WTC11 (cell line): ENCODE data around the gene SCGB1C1. TPM values are rescaled to one million over a fixed set of nuclear protein-coding genes. Genes with fewer than 3 reads are reported as not detected.

Experiments
- ATAC-seq: fragments of 200-7000 bp; cut with Tn5 transposase; 2 replicates; pipeline ENCODE4 v1.10.0; 2021; ENCODE audit warnings: mild to moderate bottlenecking, moderate library complexity
- CTCF ChIA-PET: fragments of 300-600 bp; sonication (Branson Sonifier 250); formaldehyde crosslinking; loops from one replicate; lab custom pipeline; 2021; ENCODE audit warnings: antibody characterized with exemption; lab: Charles Lee
- POLR2A ChIA-PET: fragments of 350-600 bp; sonication (Branson Sonifier 250); formaldehyde crosslinking; loops from one replicate; lab custom pipeline; 2021; ENCODE audit warnings: antibody characterized with exemption; lab: Charles Lee
- DNase-seq: peaks from one replicate; pipeline ENCODE4 v3.0.0; 2021; ENCODE audit warnings: low spot score
- H3K27ac Mint-ChIP-seq: 2 replicates; pipeline ENCODE4 v1.8.0; 2021; ENCODE audit warnings: mixed read lengths
- H3K27me3 Mint-ChIP-seq: 2 replicates; pipeline ENCODE4 v1.8.0; 2021; ENCODE audit warnings: low read depth, mild to moderate bottlenecking, moderate library complexity, mixed read lengths
- H3K36me3 Mint-ChIP-seq: 2 replicates; pipeline ENCODE4 v1.8.0; 2021; ENCODE audit warnings: mixed read lengths
- H3K4me1 Mint-ChIP-seq: 2 replicates; pipeline ENCODE4 v1.8.0; 2022; ENCODE audit warnings: mixed read lengths
- H3K4me3 Mint-ChIP-seq: 2 replicates; pipeline ENCODE4 v1.8.0; 2021; ENCODE audit warnings: mild to moderate bottlenecking, moderate library complexity, mixed read lengths
- H3K9me3 Mint-ChIP-seq: 2 replicates; pipeline ENCODE4 v1.8.0; 2021; ENCODE audit warnings: mixed read lengths
- ARID4B ChIP-seq: sonication (generic); formaldehyde crosslinking; IDR thresholded peaks from 2 replicates; pipeline ENCODE4 v1.8.0; 2023; ENCODE audit warnings: missing genetic modification reagents, mild to moderate bottlenecking, borderline replicate concordance
- CTCF ChIP-seq: fragments of 200-600 bp; IDR thresholded peaks from 2 replicates; pipeline ENCODE4 v1.8.0; 2022; ENCODE audit warnings: antibody characterized with exemption
- EMX1 ChIP-seq: fragments of 250-450 bp; sonication (Bioruptor Pico); IDR thresholded peaks from 2 replicates; pipeline ENCODE4 v1.8.0; 2021; ENCODE audit warnings: mild to moderate bottlenecking
- FOXK1 ChIP-seq: sonication (generic); formaldehyde crosslinking; IDR thresholded peaks from 2 replicates; pipeline ENCODE4 v1.8.0; 2022; ENCODE audit warnings: mild to moderate bottlenecking, moderate library complexity, missing genetic modification reagents
- IRF2 ChIP-seq: sonication (generic); formaldehyde crosslinking; IDR thresholded peaks from 2 replicates; pipeline ENCODE4 v1.8.0; 2022; ENCODE audit warnings: low read depth, missing genetic modification reagents, borderline replicate concordance
- JUN ChIP-seq: sonication (generic); formaldehyde crosslinking; IDR thresholded peaks from 2 replicates; pipeline ENCODE4 v1.8.0; 2023; ENCODE audit warnings: mild to moderate bottlenecking, missing genetic modification reagents
- NFE2L1 ChIP-seq: sonication (generic); formaldehyde crosslinking; IDR thresholded peaks from 2 replicates; pipeline ENCODE4 v1.8.1; 2023; ENCODE audit warnings: missing genetic modification reagents
- NR1H2 ChIP-seq: sonication (generic); formaldehyde crosslinking; IDR thresholded peaks from 2 replicates; pipeline ENCODE4 v1.9.0; 2021; ENCODE audit warnings: mild to moderate bottlenecking, moderate library complexity, missing genetic modification reagents
- OVOL2 ChIP-seq: fragments of 250-450 bp; sonication (Bioruptor Pico); IDR thresholded peaks from 2 replicates; pipeline ENCODE4 v1.9.0; 2021; ENCODE audit warnings: mild to moderate bottlenecking, borderline replicate concordance
- SMAD4 ChIP-seq: sonication (generic); formaldehyde crosslinking; IDR thresholded peaks from 2 replicates; pipeline ENCODE4 v1.8.0; 2022; ENCODE audit warnings: mild to moderate bottlenecking, missing genetic modification reagents
- ZNF121 ChIP-seq: sonication (generic); formaldehyde crosslinking; IDR thresholded peaks from 2 replicates; pipeline ENCODE4 v1.8.0; 2023; ENCODE audit warnings: missing genetic modification reagents
- ZNF232 ChIP-seq: sonication (generic); formaldehyde crosslinking; IDR thresholded peaks from 2 replicates; pipeline ENCODE4 v1.8.0; 2022; ENCODE audit warnings: mild to moderate bottlenecking, missing genetic modification reagents
- ZNF425 ChIP-seq: fragments of 250-450 bp; sonication (Bioruptor Pico); conservative IDR thresholded peaks from 2 replicates; pipeline ENCODE4 v1.9.0; 2021; ENCODE audit warnings: mild to moderate bottlenecking
- ZNF532 ChIP-seq: fragments of 250-450 bp; sonication (Bioruptor Pico); IDR thresholded peaks from 2 replicates; pipeline ENCODE4 v1.9.0; 2021; ENCODE audit warnings: mild to moderate bottlenecking, borderline replicate concordance
- ZNF671 ChIP-seq: fragments of 250-450 bp; sonication (Bioruptor Pico); IDR thresholded peaks from 2 replicates; pipeline ENCODE4 v1.8.0; 2021; ENCODE audit warnings: mild to moderate bottlenecking
- total RNA-seq: library from RNA; stranded (reverse); gene quantifications from 3 replicates; pipeline ENCODE4 v1.2.3, GENCODE V29; 2021

SCGB1C1 gene
- total RNA-seq, 1 experiment from 2014 or later, result not detected

- TF ChIP-seq OVOL2 (CRISPR knock-in tag) (no peak), ZNF425 (CRISPR knock-in tag) (no peak), FOXK1 (CRISPR knock-in tag) (no peak), ZNF232 (CRISPR knock-in tag) (no peak)
Observed at GRCh38 chr11:202490-202889, 9.6 kb downstream of the SCGB1C1 start (continued).

- Mint-ChIP-seq H3K4me3 (no peak overlapping the region), H3K27me3 (no peaks in the 10 kb centered on the region), H3K27ac (no peak overlapping the region), H3K4me1 (peaks cover 4% of the 10 kb centered on the region; the same call in 1 of the 2 replicates), H3K9me3 (no peaks in the 10 kb centered on the region), H3K36me3 (peaks cover 13% of the 10 kb centered on the region)
- no peak for TF ChIP-seq IRF2
- no peak for TF ChIP-seq ARID4B (CRISPR knock-in tag)
- no peak for ATAC-seq
- ChIA-PET POLR2A (no interaction called here), CTCF (no interaction called here)
- DNase-seq, result no peak
Observed at GRCh38 chr11:203056-203944, 10.4 kb downstream of the SCGB1C1 start.

GRCh38 chr11:203945-204586 is 11.2 kb downstream of the SCGB1C1 start:
- no peak for ATAC-seq
- POLR2A ChIA-PET, result no interaction called here
- no peak for DNase-seq
- H3K27me3 Mint-ChIP-seq, result no peaks in the 10 kb centered on the region
- H3K27ac Mint-ChIP-seq, result no peak overlapping the region
- peaks cover 13% of the 10 kb centered on the region for H3K36me3 Mint-ChIP-seq
- H3K9me3 Mint-ChIP-seq, result no peaks in the 10 kb centered on the region
- H3K4me3 Mint-ChIP-seq, result no peak overlapping the region
- TF ChIP-seq ZNF671 (CRISPR knock-in tag) (no peak), CTCF (no peak), JUN (no peak), NFE2L1 (no peak), SMAD4 (CRISPR knock-in tag) (no peak), ZNF121 (CRISPR knock-in tag) (no peak), ZNF532 (no peak), NR1H2 (no peak), IRF2 (no peak), EMX1 (CRISPR knock-in tag) (no peak)
- CTCF ChIA-PET, result no interaction called here
- peaks cover 4% of the 10 kb centered on the region; the same call in 1 of the 2 replicates for H3K4me1 Mint-ChIP-seq
